Hepatocyte (in vitro differentiated cells): ENCODE measurements around the gene PSMA6. TPM values are rescaled to one million over a fixed set of nuclear protein-coding genes. Genes with fewer than 3 reads are reported as not detected.

ENCODE experiments used
- DNase-seq: peaks from one replicate; pipeline ENCODE4 v3.0.0-alpha.2; 2016; ENCODE audit warnings: low spot score
- H2AFZ ChIP-seq: fragments of 200-600 bp; sonication (generic); 2 replicates; pipeline ENCODE4 v1.6.0; 2016; ENCODE audit warnings: antibody characterized with exemption, mild to moderate bottlenecking
- H3K27ac ChIP-seq: fragments of 200-600 bp; sonication (generic); 2 replicates; pipeline ENCODE4 v1.5.1; 2016; ENCODE audit warnings: mild to moderate bottlenecking
- H3K27me3 ChIP-seq: fragments of 200-600 bp; sonication (generic); 2 replicates; pipeline ENCODE4 v1.6.1; 2016
- H3K36me3 ChIP-seq: fragments of 200-600 bp; sonication (generic); replicated peaks from 2 replicates; pipeline ENCODE4 v1.5.1; 2016; ENCODE audit warnings: low read depth; ENCODE audit not compliant: insufficient read depth
- H3K4me1 ChIP-seq: fragments of 200-600 bp; sonication (generic); 2 replicates; pipeline ENCODE4 v1.5.1; 2016; ENCODE audit warnings: mild to moderate bottlenecking, moderate library complexity; ENCODE audit not compliant: insufficient read depth
- H3K4me2 ChIP-seq: fragments of 200-600 bp; sonication (generic); 2 replicates; pipeline ENCODE4 v1.6.0; 2016
- H3K4me3 ChIP-seq: fragments of 200-600 bp; sonication (generic); 2 replicates; pipeline ENCODE4 v1.5.1; 2016; ENCODE audit warnings: mild to moderate bottlenecking
- H3K79me2 ChIP-seq: fragments of 200-600 bp; sonication (generic); 2 replicates; pipeline ENCODE4 v1.6.0; 2017; ENCODE audit warnings: mild to moderate bottlenecking
- H3K9me2 ChIP-seq: fragments of 200-600 bp; sonication (generic); replicated peaks from 2 replicates; pipeline ENCODE4 v1.6.0; 2017; ENCODE audit warnings: mild to moderate bottlenecking; ENCODE audit not compliant: insufficient read depth
- H3K9me3 ChIP-seq: fragments of 200-600 bp; sonication (generic); 2 replicates; pipeline ENCODE4 v1.5.1; 2016; ENCODE audit warnings: low read depth, mild to moderate bottlenecking
- H4K20me1 ChIP-seq: fragments of 200-600 bp; sonication (generic); 2 replicates; pipeline ENCODE4 v1.6.0; 2016; ENCODE audit warnings: mild to moderate bottlenecking; ENCODE audit not compliant: insufficient read depth, poor library complexity, severe bottlenecking
- CTCF ChIP-seq: fragments of 200-600 bp; sonication (generic); IDR thresholded peaks from 2 replicates; pipeline ENCODE4 v1.5.1; 2016; ENCODE audit warnings: antibody characterized with exemption, mild to moderate bottlenecking; ENCODE audit not compliant: poor library complexity
- EZH2 ChIP-seq: fragments of 200-600 bp; sonication (generic); IDR thresholded peaks from 2 replicates; pipeline ENCODE4 v1.6.1; 2016; ENCODE audit warnings: antibody characterized with exemption, mild to moderate bottlenecking, borderline replicate concordance
- EZH2phosphoT487 ChIP-seq: fragments of 200-600 bp; sonication (generic); IDR thresholded peaks from one replicate; pipeline ENCODE4 v1.6.1; 2018; ENCODE audit warnings: antibody characterized with exemption, mild to moderate bottlenecking, low read depth, moderate library complexity; ENCODE audit not compliant: unreplicated experiment, severe bottlenecking
- WGBS: methylation state at CpG from one replicate; pipeline ENCODE4 v1.1.6; 2016; ENCODE audit warnings: low lambda C conversion rate; ENCODE audit errors: missing lambda C conversion rate; 5-methylcytosine and 5-hydroxymethylcytosine counted together
- polyA plus RNA-seq: library from polyadenylated mRNA; unstranded; fragments of >200 nt; fragmentation: Nextera tagmentation; extraction: Ambion mirVana; gene quantifications from 2 replicates; pipeline ENCODE4 v1.2.1, GENCODE V29; 2016
- total RNA-seq: library from RNA; depleted of rRNA; stranded (reverse); fragments of >200 nt; gene quantifications from 2 replicates; pipeline ENCODE4 v1.2.3, GENCODE V29; 2014

Gene PSMA6
- total and polyA plus RNA-seq, 2 experiments from 2014 or later, result 228 to 260 TPM

- TF ChIP-seq CTCF (no peak), EZH2phosphoT487 (no peak), EZH2 (no peak)
- no peaks in the 10 kb centered on the region for H4K20me1 ChIP-seq
- no peak overlapping the region for H3K4me2 ChIP-seq
- H3K27ac ChIP-seq, result no peak overlapping the region
- no peaks in the 10 kb centered on the region for H3K27me3 ChIP-seq
- no peaks in the 10 kb centered on the region for H3K36me3 ChIP-seq
- no peaks in the 10 kb centered on the region for H3K9me3 ChIP-seq
- DNase-seq, result no peak
- WGBS, result 87% methylated on average over 25 of the region's 25 CpGs
- no peak overlapping the region for H3K4me3 ChIP-seq
- no peaks in the 10 kb centered on the region for H3K79me2 ChIP-seq
- H3K9me2 ChIP-seq, result no peaks in the 10 kb centered on the region
- H3K4me1 ChIP-seq, result peaks cover 24% of the 10 kb centered on the region
- no peak overlapping the region for H2AFZ ChIP-seq
These were observed 70.8 kb downstream of the PSMA6 start for GRCh38 chr14:35362911-35363374.

GRCh38 chr14:35365130-35366055 is 73.2 kb downstream of the PSMA6 start:
- Histone ChIP-seq H3K79me2 (no peaks in the 10 kb centered on the region), H3K9me3 (no peaks in the 10 kb centered on the region), H4K20me1 (no peaks in the 10 kb centered on the region), H3K4me1 (peaks cover 26% of the 10 kb centered on the region), H3K27ac (peak overlapping the region; percentile 86), H3K9me2 (no peaks in the 10 kb centered on the region), H3K36me3 (no peaks in the 10 kb centered on the region), H3K4me3 (no peak overlapping the region), H2AFZ (no peak overlapping the region), H3K4me2 (peak overlapping the region; percentile 1), H3K27me3 (no peaks in the 10 kb centered on the region)
- 50% methylated on average over 13 of the region's 13 CpGs for WGBS
- TF ChIP-seq CTCF (no peak), EZH2phosphoT487 (no peak)
- peak; percentile 88 for DNase-seq

- no peak for TF ChIP-seq CTCF
- TF ChIP-seq EZH2, result no peak
- Histone ChIP-seq H2AFZ (no peak overlapping the region), H3K79me2 (no peaks in the 10 kb centered on the region), H3K9me2 (no peaks in the 10 kb centered on the region), H4K20me1 (no peaks in the 10 kb centered on the region), H3K36me3 (no peaks in the 10 kb centered on the region), H3K27me3 (no peaks in the 10 kb centered on the region), H3K27ac (peak overlapping the region; percentile 86), H3K4me3 (no peak overlapping the region), H3K4me2 (no peak overlapping the region), H3K9me3 (no peaks in the 10 kb centered on the region), H3K4me1 (peaks cover 26% of the 10 kb centered on the region)
- 87% methylated on average over 12 of the region's 12 CpGs for WGBS
- no peak for DNase-seq
These were observed 73.9 kb downstream of the PSMA6 start for GRCh38 chr14:35366056-35366451.
